Fibroblast of the aortic adventitia (primary cell): ENCODE data around the gene AOPEP. TPM values are rescaled to one million over a fixed set of nuclear protein-coding genes. Genes with fewer than 3 reads are reported as not detected.
"Not testable (repeated sequence)": the region's sequence is repeated elsewhere in the genome, so short reads cannot be mapped to it uniquely, and the experiment has no call there.

Experiments
- DNase-seq: peaks from one replicate; pipeline ENCODE4 v3.0.0-alpha.2; 2010; ENCODE audit warnings: low read depth
- H3K4me3 ChIP-seq: 2 replicates; pipeline ENCODE4 v1.5.1; 2011; ENCODE audit warnings: low read depth, mild to moderate bottlenecking, control low read depth, low read length, moderate library complexity
- CTCF ChIP-seq: IDR thresholded peaks from 2 replicates; pipeline ENCODE4 v1.5.1; 2011; ENCODE audit warnings: mild to moderate bottlenecking, low read length, control low read depth, inconsistent platforms; ENCODE audit not compliant: insufficient read depth
- total RNA-seq: library from RNA; depleted of rRNA; stranded (reverse); fragments of >200 nt; gene quantifications from 2 replicates; pipeline ENCODE4 v1.2.3, GENCODE V29; 2012; ENCODE audit warnings: low replicate concordance

Gene AOPEP
- total RNA-seq, 1 donor = 39.7 TPM

- no peak for TF ChIP-seq CTCF
- H3K4me3 ChIP-seq = no peak overlapping the region
- DNase-seq = peak; percentile 49
Measured at GRCh38 chr9:94950579-94951323, 224.3 kb downstream of the AOPEP start.

- no peak overlapping the region for H3K4me3 ChIP-seq
- DNase-seq = no peak
- no peak for TF ChIP-seq CTCF
Measured at GRCh38 chr9:94951324-94952135, 225.0 kb downstream of the AOPEP start.

DNA sequence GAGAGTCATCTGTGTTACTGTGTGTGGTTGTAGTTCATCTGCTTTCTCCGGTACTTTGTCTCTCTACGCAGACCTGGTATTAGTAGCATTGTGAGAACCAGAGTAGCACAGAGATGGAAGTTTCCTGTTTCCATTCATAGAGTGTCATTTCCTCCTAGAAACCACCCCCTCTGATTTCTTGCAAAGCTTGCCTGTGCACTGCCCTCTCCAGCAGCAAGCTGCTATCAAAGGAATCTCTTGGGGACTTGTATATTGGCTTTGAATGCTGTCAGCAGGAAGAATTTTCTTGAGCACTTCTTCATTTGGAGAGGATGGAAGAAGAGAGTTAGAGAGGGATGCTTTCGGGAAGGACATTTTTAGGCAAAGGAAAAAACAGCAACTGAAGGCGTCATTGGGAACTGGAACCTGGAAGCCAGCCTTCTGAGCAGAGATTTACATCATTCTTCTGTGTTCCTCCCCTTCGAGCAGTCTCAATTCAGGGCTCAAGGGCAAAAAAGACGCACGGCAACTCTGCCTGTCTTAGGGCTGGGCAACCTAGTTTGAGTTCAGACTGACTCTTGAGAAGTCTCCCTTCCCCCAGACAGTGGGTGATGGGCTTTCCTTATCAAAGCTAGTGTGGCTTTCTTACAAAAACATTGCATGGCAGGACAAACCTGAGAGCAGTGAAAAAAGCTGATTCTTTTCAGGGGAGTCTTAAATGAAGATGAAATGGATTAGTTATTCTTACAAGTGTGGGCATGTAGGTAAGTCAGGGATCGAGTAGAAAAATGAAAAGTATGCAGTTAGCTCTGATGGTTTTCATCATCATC, 226.3 kb downstream of the AOPEP start:
- H3K4me3 ChIP-seq = no peak overlapping the region
- TF ChIP-seq CTCF = no peak
- peak; percentile 77 for DNase-seq

DNA sequence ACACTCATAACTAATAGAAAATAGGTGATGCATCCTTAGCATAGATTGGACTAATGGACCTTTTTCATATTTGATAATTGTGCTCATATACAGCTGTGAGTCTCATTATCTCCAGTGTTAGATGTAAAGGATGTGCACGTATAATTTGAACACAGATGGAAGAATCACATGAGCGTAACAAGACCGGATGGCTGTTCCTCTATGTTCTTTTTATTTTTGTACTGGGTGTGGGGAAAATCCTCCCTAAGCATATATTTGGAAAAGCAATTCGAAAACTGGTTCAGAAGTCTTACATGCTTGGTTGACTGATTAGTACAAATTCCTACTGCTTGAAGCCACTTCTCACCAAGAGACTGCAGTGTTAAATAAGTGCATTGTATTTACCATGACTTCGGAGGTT, 230.2 kb downstream of the AOPEP start:
- TF ChIP-seq CTCF = no peak
- no peak for DNase-seq
- no peak overlapping the region for H3K4me3 ChIP-seq

- DNase-seq = peak; percentile 56
- TF ChIP-seq CTCF = no peak
- no peak overlapping the region for H3K4me3 ChIP-seq
Measured at GRCh38 chr9:94960964-94961363, 234.5 kb downstream of the AOPEP start.

DNA sequence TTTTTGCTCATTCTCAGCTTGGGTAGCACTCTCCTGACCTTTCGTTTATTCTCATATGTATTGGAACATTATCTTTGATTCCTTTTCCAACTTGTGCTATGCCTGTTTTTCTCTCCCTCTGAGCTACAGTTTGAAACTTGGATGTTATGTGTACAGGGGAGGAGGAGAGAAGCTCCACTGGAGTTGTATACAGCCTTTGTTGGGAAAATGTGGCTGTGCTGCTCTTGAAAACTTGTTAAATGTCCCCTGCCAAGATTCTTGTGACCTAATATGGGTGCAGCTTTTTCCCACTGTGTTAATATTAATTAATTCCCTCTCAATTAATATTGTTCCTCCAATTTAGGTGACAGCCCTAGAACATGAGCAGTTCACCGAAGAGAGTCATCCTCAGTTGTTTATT, 235.4 kb downstream of the AOPEP start:
- H3K4me3 ChIP-seq = no peak overlapping the region
- no peak for TF ChIP-seq CTCF
- DNase-seq = no peak

DNA sequence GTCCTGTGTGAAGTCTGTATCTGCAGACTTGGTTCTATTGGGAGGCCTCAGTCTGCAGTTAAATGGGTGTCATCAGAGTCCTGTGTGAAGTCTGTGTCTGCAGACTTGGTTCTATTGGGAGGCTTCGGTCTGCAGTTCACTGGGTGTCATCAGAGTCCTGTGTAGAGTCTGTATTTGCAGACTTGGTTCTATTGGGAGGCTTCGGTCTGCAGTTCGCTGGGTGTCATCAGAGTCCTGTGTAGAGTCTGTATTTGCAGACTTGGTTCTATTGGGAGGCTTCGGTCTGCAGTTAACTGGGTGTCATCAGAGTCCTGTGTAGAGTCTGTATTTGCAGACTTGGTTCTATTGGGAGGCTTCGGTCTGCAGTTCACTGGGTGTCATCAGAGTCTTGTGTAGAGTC, 239.1 kb downstream of the AOPEP start:
- not testable (repeated sequence) for H3K4me3 ChIP-seq, DNase-seq

DNA sequence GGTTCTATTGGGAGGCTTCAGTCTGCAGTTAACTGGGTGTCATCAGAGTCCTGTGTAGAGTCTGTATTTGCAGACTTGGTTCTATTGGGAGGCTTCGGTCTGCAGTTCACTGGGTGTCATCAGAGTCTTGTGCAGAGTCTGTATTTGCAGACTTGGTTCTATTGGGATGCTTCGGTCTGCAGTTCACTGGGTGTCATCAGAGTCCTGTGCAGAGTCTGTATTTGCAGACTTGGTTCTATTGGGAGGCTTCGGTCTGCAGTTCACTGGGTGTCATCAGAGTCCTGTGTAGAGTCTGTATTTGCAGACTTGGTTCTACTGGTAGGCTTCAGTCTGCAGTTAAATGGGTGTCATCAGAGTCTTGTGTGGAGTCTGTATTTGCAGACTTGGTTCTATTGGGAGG, 239.5 kb downstream of the AOPEP start:
- DNase-seq, H3K4me3 ChIP-seq: not testable (repeated sequence)
